HG02588 (cell line): ENCODE measurements around the gene MYH4.

Source experiments
- ATAC-seq: cut with Tn5 transposase; IDR thresholded peaks from one replicate; pipeline ENCODE4 v1.9.1; 2021; ENCODE audit warnings: mild to moderate bottlenecking, moderate library complexity; ENCODE audit not compliant: unreplicated experiment

Gene MYH4

DNA sequence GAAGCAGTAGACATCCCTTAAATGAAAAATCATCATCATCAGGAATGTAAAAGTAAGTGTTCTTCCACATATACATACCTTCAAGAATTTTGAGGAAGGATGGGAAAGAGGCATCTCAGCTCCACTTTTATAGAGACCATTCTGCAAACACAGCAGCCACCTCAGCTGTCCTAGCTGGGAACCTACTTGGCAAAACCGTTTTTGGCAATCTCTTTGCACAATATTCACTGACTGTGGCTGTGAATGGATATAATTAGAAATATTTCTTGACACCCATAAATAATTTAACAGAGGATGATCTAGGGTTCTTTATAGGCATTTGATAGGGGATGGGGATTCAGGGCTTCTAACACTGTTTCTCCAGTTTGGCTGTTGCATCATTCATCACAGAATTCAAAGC lies at the start of gene MYH4:
MYH4 (minus strand) TSS at position 101 of the 400 bp plus-strand sequence. CDS start 2,814 bp downstream, outside the sequence.
- ATAC-seq: no peak

DNA sequence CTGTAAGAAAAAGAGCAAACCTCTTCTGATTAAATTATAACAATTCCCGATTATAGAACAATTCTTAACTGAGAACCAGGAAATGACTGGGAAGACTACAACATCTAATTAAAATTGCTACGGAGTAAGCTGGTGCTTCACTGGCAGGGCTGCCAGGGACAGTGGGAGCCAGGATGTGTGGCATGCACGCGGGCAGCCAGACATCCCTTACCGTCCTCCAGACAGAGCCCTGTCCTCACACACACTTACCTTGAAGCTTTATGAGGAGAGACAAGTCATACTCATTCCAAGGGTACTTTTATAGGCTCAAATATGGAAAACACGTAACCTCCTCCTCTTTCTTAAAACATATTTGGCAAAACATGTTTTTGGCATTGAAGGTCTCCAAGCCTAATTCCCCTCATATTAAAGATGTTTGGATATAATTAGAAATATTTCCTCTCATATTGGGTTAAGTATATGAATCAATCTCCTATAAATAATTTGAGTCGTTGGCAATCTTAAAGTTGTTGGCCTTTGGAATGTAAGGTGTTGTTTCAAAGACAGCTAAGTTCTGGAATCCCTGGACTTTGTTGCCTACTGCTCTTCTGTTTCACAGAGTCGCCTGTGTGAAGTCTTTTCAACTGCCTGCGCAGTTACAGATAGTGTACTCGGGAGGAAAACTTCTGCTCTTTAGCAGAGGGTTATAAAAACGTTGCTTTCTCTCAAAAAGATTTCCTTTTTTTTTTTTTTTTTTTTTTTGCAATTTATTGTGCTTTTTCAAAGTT lies 49.1 kb upstream of the MYH4 start, which contains the start of gene MYH1:
MYH1 (minus strand) TSS at position 272 of the 767 bp plus-strand sequence. CDS start 1,900 bp downstream, outside the sequence.
- no peak for ATAC-seq

DNA sequence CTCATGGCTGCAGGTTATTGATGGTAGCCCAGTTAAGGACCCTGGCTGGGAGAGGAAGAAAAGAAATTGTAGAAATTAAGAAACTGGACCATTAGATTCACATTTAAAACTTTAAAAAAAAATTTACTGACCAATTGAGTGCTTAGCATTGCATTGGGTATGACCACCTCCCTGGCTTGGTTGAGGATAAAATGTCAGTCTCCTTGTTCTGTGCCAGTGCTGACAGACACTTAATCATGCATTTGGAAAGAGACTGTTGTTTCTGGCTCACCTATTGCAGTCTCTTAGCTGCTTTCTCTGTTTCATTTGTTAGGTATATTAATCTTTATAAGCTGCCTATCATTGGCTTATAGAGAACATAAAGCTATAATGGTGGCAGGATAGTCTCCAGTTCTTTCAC lies 47.3 kb upstream of the MYH4 start:
- ATAC-seq: no peak

DNA sequence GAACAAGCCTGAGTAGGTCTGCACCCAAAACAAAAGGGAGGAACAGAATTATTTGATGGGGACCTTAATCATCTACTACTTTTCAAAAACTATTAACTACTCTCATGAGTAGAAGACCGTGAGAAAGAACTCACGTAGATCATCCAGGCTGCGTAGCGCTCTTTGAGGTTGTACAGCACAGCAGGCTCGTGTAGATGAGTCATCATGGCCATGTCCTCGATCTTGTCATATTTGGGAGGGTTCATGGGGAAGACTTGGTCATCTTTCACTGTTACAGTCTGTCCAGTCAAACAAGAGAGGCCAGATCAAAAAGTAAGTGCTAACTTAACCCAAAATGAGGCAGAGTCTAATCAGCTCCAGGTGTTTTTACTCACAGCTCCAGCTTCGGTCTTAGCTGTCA lies 46.7 kb upstream of the MYH4 start:
- no peak for ATAC-seq

DNA sequence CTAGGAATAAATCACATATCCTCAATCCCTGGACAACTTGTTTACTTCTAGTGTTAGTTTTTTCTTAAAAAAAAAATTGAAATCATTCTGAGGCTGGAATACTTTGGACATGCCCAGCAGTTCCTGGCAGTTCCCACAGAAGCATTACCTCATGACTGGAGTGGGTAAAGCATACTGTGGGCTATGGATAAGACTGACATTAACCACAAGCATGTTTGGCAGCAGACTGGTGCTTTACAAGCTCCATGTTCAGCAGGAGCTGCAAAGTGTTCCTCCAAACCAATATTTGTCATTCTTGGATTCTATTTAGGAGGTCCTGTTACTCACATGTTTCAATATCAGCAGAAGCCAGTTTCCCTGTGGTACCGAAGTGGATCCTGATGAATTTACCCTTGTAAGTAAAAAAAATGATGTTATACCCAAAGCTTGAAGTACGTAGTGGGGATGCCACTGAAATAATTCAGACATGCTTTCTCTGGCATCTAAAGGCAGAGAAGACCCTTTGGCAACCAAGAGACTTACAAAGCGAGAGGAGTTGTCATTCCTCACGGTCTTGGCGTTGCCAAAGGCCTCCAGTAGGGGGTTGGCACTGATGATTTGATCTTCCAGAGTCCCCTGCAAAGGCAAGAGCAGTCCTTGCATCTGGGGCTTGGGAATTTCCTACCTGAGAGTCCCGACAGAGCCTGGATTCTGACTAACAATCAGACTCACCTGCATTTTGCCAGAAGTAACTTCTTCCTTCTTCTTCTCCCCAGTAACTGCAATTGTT lies 44.1 kb upstream of the MYH4 start:
- ATAC-seq: no peak

DNA sequence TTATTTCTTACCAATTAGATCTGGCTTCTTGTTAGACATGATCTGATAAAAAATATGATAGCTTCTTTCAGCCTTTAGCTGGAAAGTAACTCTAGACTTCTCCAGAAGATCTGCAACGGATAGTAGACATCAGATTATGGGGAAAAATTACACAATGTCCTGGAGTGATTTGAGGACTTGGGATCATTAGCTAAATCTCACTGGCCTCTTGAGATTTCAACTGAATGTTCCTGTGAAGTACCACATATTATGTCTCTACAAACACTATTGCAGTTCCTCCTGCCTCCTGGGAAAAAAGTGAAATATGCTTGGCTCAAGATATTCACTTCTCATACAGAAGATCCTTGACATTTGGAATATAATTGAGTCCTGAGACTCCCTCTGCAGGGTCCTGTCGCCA lies 43.5 kb upstream of the MYH4 start:
- no peak for ATAC-seq

DNA sequence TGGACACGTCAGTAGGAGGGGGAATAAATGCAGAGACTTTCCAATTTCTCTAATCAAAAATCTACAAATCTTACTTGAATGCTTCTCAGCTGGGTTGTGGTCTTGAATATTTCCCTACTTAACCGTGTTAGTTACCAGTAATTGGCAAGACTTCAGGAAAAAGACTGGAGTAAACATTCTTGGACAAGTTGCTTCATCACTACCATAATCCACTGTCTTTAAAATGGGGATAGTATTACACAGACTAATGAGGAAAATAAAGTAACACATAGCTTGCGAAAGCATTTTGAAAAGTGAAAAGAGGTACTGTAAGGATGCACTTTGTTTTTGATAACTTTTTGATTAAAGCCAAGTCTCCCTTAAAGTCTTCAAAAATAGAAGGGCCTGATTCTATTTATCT lies 30.6 kb upstream of the MYH4 start:
- no peak for ATAC-seq

DNA sequence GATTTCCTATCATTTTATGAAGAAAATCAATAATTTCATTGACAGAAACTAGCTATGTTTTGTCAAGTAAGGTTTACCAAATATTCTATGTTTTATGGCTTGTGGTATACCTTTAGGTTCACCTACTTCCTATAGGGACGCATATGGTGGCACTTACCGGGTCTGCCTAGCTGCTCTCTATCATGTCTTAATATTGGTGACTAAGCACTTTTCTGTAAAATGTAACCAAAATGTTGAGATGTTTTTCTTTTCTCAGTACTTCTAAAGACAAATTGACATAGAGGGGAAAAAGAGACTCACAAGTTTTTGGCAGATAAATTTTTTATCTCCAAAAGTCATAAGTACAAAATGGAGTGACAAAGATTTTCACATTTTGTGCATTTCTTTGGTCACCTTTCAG lies 22.6 kb upstream of the MYH4 start:
- no peak for ATAC-seq

DNA sequence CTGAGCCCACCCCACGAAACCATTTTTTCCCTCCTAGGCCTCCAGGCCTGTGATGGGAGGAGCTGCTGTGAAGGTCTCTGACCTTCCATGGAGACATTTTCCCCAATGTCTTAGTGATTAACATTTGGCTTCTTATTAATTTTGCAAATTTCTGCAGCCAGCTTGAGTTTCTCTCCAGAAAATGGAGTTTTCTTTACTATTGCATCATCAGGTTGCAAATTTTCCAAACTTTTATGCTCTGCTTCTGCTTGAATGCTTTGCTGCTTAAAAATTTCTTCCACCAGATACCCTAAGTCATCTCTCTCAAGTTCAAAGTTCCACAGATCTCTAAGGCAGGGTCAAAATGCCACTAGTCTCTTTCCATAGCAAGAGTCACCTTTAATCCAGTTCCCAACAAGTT lies 12.9 kb upstream of the MYH4 start:
- ATAC-seq: no peak

DNA sequence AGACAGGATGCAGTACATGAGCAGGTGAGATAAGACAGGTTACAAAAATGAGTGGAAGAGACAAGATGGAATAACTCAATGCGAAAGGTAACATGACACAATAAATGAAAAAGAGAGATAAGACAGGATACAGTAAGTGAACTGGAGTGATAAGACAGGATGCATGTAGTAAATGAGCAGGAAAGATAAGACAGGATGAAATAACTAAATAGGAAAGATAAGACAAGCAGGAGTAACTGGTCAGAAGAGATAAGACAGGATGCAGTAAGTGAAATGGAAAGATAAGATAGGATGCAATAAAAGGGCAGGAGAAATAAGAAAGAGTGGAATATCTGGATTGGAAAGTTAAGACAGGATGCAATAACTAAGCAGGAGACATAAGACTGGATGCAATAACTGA lies 8.3 kb upstream of the MYH4 start:
- no peak for ATAC-seq

DNA sequence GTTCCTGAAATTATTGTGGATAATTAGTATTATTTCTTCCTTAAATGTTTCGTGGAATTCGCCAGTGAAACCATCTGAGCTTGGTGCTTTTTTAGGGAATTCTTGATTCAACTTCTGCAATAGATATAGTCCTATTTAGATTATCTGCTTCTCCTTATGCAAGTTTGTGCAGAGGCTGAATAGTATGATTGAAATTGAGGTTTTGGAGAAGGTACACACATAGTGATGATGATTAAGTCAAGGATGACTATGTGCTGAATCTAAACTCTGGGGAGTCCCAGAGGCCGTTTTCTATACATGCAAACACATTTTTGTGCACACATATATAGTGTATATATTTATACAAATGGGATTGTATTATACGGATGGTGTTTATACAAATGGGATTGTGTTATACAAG lies 5.2 kb upstream of the MYH4 start:
- no peak for ATAC-seq

DNA sequence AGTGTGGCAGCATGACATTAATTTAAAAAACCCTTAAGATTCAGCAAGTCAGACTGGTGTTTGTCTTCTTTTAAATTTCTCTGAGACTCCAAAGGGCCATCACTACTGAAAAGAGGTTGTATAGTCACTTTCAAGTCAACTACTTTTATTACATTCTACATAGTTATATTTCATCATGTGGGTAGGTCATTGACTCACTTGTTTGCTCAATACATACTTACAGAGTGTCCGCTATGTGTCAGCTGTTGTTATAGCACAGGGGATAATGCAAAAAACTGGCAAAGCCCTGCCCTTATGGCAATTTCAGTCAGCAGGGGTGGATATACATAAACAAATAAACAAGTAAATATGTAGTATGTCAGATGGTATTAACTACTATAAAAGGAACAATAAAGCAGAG lies 2.5 kb upstream of the MYH4 start:
- no peak for ATAC-seq

DNA sequence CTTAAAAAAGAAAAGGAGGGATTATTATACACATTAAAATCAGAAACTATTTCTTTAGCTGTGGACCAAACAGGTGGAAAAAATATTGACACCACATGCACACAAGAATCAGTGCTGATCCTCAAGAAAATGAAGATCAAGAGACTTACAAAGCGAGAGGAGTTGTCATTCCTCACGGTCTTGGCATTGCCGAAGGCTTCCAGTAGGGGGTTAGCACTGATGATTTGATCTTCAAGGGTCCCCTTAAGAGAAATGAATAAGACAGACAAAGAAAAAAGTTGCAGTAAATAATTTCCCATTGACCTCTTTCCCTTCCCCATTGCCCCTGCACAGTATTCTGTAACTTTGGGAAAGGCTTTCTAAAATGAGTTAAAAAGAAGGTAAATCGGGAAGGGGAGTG lies 6.0 kb downstream of the MYH4 start:
- no peak for ATAC-seq

DNA sequence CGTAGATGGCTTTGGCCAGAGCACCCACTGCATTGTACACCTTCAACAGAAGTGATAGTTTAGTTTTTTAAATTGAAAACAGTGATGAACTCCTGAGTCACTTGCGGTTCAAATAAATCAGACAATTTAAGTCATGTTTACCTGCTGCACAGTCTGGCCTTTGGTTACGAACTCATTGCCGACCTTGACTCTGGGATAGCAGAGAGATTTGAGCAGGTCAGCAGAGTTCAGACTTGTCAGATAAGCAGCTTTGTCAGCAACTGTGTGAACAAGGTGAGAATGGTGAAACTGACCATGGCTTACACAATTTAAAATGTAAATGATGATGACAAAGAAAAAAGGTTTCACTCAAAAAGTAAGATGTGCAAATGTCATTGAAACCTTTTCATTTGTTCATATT lies 9.3 kb downstream of the MYH4 start:
- ATAC-seq: no peak

DNA sequence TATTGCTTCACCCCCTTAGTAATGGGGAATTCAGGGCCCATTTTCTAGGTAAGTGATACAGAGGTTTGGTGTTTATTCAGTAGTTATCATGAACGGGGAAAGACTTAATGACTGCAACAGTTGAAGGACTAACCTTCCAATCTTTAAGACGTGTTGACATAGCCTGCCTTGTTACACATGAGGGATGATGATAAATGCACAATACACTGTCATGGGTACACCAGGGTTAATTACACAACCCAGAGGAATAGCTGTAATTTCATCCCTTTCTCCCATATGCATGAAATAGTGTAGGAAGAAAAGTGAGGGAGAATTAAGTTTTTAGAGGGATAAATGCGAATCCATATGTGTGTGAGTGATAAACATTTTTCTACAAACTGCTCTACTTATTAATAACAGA lies 10.7 kb downstream of the MYH4 start:
- no peak for ATAC-seq

DNA sequence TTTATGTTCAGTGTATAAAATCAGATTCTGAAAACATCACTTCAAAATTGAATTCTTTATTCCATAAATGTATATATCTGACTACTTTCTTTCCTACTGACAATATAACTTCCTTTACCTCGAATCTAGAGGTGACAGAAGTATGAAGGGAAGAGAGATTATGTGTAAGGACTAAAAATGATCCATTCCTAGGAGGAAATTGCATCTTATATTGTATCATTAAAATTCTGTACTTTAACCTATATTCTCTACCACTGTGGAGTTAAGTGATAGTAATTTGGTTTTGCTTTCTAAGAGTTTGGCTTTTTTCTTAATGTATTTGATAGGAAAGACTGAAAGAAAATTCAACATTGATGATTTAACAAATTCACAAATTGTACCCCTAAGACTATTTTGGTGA lies 11.4 kb downstream of the MYH4 start:
- no peak for ATAC-seq

DNA sequence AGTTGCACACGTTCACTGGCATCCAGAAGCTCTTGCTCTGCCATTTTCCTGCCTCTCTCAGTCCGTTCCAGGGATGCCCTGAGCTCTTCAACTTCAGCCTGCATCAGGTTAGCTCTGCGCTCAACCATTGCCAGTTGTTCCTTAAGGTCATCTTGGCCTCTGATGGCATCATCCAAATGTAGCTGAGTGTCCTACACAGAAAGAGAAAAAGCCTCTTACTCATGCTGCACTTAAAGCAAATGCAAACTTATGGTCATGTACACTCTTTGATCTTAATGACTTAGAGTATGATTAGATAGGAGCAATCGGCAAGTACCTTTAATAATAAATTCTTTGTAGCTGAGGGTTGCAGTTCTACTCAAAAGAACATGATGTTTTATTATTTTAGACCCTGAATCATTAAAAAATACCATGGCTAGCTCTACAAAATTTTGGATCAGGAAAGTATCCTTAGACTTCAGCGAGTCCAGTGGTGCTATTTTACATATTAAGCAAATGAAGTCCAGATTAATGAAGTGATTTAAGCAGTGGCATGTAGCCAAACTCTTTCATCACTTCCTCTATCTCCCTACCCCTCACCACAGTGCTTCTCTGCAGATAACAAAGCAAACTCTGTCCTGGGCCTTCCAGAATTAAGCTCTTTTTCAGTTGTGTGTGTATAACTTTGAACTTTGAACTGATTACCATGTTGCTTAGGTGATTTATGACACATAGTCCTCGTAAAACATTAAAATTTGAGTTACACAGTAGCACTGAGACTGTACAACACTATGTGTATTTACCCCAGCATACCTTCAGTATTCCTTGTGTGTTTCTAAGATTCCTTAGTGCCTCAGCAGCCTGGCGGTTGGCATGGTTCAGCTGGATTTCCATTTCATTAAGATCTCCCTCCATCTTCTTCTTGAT lies 22.1 kb downstream of the MYH4 start:
- no peak for ATAC-seq

DNA sequence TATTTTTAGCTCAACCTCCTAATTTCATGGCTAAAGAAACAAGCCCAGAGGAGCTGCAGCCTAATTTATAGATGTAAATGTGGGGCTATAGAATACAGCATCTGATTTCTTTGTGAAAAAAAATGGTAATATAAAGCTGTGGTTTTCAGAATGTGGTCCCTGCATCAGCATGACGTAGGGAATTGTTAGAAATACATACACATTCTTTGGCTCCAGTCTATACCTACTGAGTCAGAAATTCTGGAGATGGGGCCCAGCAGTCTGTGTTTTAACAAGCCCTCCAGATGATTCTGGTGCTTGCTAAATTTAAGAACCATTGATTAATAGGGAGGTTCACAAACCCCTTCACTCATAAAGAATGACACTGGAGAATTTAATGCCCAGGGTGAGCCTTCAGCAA lies 29.5 kb downstream of the MYH4 start:
- no peak for ATAC-seq

DNA sequence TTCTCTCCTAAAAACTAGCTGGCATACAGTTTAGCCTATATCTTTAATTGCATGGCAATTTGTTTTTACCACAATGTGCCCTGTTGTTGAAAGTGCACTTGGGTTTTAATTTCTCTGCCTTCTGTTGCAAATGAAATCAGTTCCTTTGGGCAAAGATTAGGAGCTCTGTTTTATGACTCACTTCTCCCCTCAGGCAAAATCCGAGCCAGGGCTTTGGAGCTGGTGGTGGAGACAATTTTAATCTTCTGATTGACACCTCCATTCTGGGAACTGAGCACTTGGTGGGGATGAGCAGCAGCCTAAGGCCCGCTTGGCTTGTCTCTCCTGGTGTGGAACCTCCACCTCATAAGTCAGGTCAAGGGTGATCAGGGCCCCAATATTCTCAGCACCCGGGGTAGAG lies 34.3 kb downstream of the MYH4 start:
- ATAC-seq: no peak

DNA sequence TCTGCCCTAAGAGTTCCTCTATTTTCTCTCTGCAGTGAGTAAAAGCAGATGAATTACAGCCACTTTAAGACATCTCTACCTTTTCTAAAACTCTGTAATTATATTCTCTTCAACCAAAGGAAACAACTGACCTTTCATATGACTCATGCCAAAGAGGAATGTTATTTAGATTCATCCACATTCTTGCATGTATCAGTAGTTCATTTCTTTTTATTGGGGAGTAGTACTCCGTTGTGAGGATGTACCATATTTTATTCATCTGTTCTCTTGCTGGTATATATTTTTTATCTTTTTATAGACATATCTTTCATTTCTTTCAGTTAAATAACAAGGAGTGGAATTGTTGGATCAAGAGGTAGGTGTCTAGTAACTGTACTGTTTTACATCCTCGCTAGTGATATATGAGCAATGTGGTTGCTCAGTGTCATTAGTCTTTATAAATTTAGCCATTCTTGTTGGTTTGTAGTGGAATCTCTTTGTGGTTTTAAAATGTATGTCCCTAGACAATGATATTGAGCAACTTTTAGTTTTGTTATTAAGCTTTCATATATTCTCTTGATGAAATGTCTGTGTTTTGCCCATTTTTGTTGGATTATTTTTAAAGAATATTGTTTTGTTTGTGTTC lies 39.8 kb downstream of the MYH4 start:
- ATAC-seq: no peak

DNA sequence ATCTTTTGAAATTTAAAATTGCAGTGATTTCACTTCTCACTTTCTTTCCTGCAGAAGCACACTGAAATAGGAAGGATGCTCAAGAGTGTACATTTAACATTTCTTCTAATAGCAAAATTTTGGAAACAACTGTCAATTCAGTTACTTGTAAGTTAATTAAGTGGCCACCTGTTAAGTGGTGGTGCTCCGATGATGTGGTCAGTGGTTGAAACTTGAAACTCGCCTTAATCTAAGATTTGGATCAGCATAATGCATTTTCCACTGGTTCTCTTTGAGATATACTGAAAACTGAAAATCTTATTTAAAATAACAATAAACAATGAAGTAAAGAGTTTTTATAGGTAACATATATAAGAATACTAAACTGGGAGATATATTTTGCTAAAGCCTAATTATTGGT lies 40.6 kb downstream of the MYH4 start:
- no peak for ATAC-seq
